Hair follicular keratinocyte (primary cell): ENCODE measurements around the gene GLI3. TPM values are rescaled to one million over a fixed set of nuclear protein-coding genes. Genes with fewer than 3 reads are reported as not detected.

Experiments used
- total RNA-seq: library from RNA; depleted of rRNA; stranded (reverse); fragments of >200 nt; gene quantifications from 2 replicates; pipeline ENCODE4 v1.2.3, GENCODE V29; 2015

GLI3 gene
- total RNA-seq, result 2.6 and 4.2 TPM in 2 replicates

GRCh38 chr7:42236976-42237810, at the start of gene GLI3:
Gene GLI3 (minus strand): TSS chr7:42237209. CDS start chr7:42223253, 13,956 bp downstream.

